Thyroid gland (tissue), 4 donors: ENCODE data around the gene ADPRHL1.

Source experiments
- POLR2A ChIP-seq, 2 donors: fragments of 450-650 bp; IDR thresholded peaks; one replicate each; pipeline ENCODE4 v1.6.1; 2017; ENCODE audit warnings: antibody characterized with exemption in 2 of 2, mild to moderate bottlenecking in 2 of 2, moderate library complexity in 1 of 2
- TF ChIP-seq, protein P1 (sequence below), 6 experiments: fragments of 200-600 bp in 3 of 6; fragments of 450-650 bp in 3 of 6; sonication (generic) in 3 of 6; IDR thresholded peaks; one replicate each; pipeline ENCODE4 v1.5.1; 2016 to 2019; ENCODE audit warnings: antibody characterized with exemption in 6 of 6, mild to moderate bottlenecking in 2 of 6, inconsistent platforms in 1 of 6, moderate library complexity in 1 of 6

DNA sequence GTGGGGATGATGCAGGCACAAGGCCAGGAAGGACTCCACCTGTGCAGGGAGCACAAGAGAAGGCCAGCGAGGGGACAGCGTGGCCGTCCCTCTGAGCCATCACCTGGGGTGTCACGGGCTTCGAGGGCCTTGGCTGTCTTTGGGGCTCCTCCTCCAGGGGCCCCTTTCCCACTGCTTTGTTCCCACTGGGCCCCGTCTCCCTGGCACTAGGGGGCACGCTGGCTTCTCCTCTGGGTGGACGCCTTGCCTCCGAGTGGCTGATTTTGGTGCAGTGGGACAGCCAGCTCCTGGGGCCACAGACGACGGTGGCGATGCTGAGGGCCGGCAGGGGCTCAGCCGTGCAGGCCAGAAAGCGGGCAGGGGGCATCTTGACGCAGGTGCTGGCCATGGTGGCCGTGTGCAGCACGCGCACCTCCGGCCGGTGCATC, 46.2 kb downstream of the ADPRHL1 start:
- TF ChIP-seq, protein P1, sequence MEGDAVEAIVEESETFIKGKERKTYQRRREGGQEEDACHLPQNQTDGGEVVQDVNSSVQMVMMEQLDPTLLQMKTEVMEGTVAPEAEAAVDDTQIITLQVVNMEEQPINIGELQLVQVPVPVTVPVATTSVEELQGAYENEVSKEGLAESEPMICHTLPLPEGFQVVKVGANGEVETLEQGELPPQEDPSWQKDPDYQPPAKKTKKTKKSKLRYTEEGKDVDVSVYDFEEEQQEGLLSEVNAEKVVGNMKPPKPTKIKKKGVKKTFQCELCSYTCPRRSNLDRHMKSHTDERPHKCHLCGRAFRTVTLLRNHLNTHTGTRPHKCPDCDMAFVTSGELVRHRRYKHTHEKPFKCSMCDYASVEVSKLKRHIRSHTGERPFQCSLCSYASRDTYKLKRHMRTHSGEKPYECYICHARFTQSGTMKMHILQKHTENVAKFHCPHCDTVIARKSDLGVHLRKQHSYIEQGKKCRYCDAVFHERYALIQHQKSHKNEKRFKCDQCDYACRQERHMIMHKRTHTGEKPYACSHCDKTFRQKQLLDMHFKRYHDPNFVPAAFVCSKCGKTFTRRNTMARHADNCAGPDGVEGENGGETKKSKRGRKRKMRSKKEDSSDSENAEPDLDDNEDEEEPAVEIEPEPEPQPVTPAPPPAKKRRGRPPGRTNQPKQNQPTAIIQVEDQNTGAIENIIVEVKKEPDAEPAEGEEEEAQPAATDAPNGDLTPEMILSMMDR (IDR thresholded peaks at IDR 0.05): no peak
- no peak for TF ChIP-seq POLR2A (IDR thresholded peaks at IDR 0.05)
